ENCODE measurements around the gene MYO1F. TPM values are rescaled to one million over a fixed set of nuclear protein-coding genes. Genes with fewer than 3 reads are reported as not detected.

MYO1F gene
- total RNA-seq, 4 donors from 2014 or later, result 5.1 to 21.5 (median 6.0) TPM

DNA sequence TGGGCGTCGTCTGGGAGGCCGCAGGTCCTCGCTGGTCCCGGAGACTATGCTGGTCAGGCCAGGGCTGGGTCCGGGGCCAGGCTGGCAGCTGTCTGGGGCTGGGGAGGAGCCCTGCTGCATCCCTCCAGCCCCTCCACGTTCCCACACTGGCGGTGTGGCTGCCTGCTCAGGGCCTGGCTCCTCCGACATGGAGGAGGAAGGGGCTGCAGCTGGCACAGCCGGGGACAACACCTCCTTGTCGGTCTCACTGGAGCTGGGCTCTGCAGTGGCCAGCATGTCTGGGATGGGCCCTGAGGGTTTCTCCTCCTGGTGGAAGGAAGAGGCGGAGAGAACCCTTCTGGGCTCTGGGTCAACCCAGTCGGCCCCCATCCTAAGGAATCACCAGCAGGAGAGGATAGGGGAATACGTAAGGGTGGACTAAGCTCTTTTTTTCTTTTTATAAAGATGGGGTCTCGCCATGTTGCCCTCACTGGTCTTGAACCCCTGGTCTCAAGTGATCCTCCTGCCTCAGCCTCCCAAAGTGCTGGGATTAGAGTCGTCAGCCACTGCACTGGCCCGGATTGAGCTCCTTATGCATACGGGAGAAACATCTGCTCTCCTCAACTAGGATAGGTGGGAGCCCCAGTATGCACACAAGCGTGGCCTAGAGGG lies 64.1 kb downstream of the MYO1F start:
- Histone ChIP-seq H3K27me3 (no peaks in the 10 kb centered on the region), H3K4me3 (replicated peaks in 1 of 3) (peak overlapping the region in 2 of 3 donors; percentile 53 to 68), H3K9me3 (no peaks in the 10 kb centered on the region), H3K27ac (peak overlapping the region; percentile 97 to 100 (median 99)), H3K36me3 (peaks cover 0 to 4% of the 10 kb centered on the region in 2 donors), H3K4me1 (peaks cover 24 to 29% of the 10 kb centered on the region in 2 donors)
- no peak for TF ChIP-seq POLR2A (IDR thresholded peaks at IDR 0.05)
- TF ChIP-seq CTCF (IDR thresholded peaks at IDR 0.05), result no peak
- DNase-seq, result no peak
- WGBS, 2 donors, result 57 to 73% methylated on average over 16 to 17 of the region's 19 CpGs
- intact Hi-C loops (cut with DNase I), result no loop called here

- H3K4me3 ChIP-seq (replicated peaks in 1 of 3), result no peak overlapping the region
- intact Hi-C loops (cut with DNase I), result no loop called here
- peak overlapping the region in 1 of 3 donors; percentile 58 for H3K27ac ChIP-seq
- 79 to 85% methylated on average over 11 to 19 of the region's 22 CpGs for WGBS, 2 donors
- TF ChIP-seq POLR2A (IDR thresholded peaks at IDR 0.05) (no peak), CTCF (IDR thresholded peaks at IDR 0.05) (no peak)
- DNase-seq, result no peak
- H3K4me1 ChIP-seq, result peaks cover 24 to 29% of the 10 kb centered on the region in 2 donors
- peaks cover 0 to 4% of the 10 kb centered on the region in 2 donors for H3K36me3 ChIP-seq
- H3K27me3 ChIP-seq, result no peaks in the 10 kb centered on the region
- no peaks in the 10 kb centered on the region for H3K9me3 ChIP-seq
These were observed 64.9 kb downstream of the MYO1F start for GRCh38 chr19:8512115-8512967.

- Histone ChIP-seq H3K27ac (peak overlapping the region in 2 of 3 donors; percentile 26 to 58), H3K4me3 (replicated peaks in 1 of 3) (no peak overlapping the region), H3K9me3 (no peaks in the 10 kb centered on the region), H3K4me1 (peaks cover 24 to 29% of the 10 kb centered on the region in 2 donors), H3K27me3 (no peaks in the 10 kb centered on the region), H3K36me3 (peaks cover 0 to 4% of the 10 kb centered on the region in 2 donors)
- peak; percentile 64 to 71 for DNase-seq
- TF ChIP-seq CTCF (IDR thresholded peaks at IDR 0.05) (peak in 1 of 6 experiments; percentile 16), POLR2A (IDR thresholded peaks at IDR 0.05) (no peak)
- WGBS, 2 donors, result 40 to 54% methylated on average over 1 to 41 of the region's 45 CpGs
- intact Hi-C loops (cut with DNase I), result no loop called here
These were observed 65.6 kb downstream of the MYO1F start for GRCh38 chr19:8511573-8512101.

GRCh38 chr19:8510589-8511115 lies 66.6 kb downstream of the MYO1F start:
- WGBS, 2 donors, result 85 to 91% methylated on average over 17 to 23 of the region's 52 CpGs
- no peak for DNase-seq
- TF ChIP-seq CTCF (IDR thresholded peaks at IDR 0.05), result no peak
- TF ChIP-seq POLR2A (IDR thresholded peaks at IDR 0.05), result no peak

More at GRCh38 chr19:8510589-8511115, 66.6 kb downstream of the MYO1F start:
- H3K4me1 ChIP-seq, result peaks cover 28 to 36% of the 10 kb centered on the region in 2 donors
- H3K9me3 ChIP-seq, result no peaks in the 10 kb centered on the region
- intact Hi-C loops (cut with DNase I), result no loop called here
- peaks cover 0 to 4% of the 10 kb centered on the region in 2 donors for H3K36me3 ChIP-seq
- no peaks in the 10 kb centered on the region for H3K27me3 ChIP-seq
- no peak overlapping the region for H3K4me3 ChIP-seq (replicated peaks in 1 of 3)
- H3K27ac ChIP-seq, result no peak overlapping the region
